PC-3 (cell line): ENCODE measurements around the gene TNNT2.

ENCODE experiments used
- CTCF ChIP-seq: fragments of 300-600 bp; sonication (generic); conservative IDR thresholded peaks from 2 replicates; pipeline ENCODE4 v1.5.1; 2017; ENCODE audit warnings: antibody characterized with exemption, low read depth, mild to moderate bottlenecking, low read length
- EZH2 ChIP-seq: fragments of 300-600 bp; sonication (generic); IDR thresholded peaks from one replicate; pipeline ENCODE4 v1.6.1; 2017; ENCODE audit warnings: antibody characterized with exemption, mild to moderate bottlenecking, low read length; ENCODE audit not compliant: unreplicated experiment

GRCh38 chr1:201355471-201355870 lies 22.0 kb downstream of the TNNT2 start:
- no peak for TF ChIP-seq CTCF
- TF ChIP-seq EZH2, result no peak
